ENCODE data around the gene MDM4. TPM values are rescaled to one million over a fixed set of nuclear protein-coding genes. Genes with fewer than 3 reads are reported as not detected.

Gene MDM4
- total and polyA plus RNA-seq, 2 donors (not counting 3 experiments of a cell fraction or from before 2014, with no cell fraction given): 11.7 to 67.0 TPM

DNA sequence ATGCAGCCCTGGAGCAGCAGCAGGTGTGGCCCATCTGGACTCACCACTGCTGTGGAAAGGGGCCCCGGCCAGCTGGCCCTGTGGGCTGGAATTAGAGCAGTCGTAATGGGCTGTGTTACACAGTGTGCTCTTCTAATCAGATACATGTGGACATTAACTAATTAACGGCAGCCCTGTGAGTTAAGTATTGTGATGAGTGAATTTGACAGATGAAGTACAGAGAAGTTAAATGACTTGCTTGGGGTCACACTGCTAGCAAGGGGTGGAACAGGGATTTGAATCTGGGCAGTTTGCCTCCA is 58.6 kb downstream of the MDM4 start:
- no peak overlapping the region for H3K4me2 ChIP-seq (ENCODE audit: insufficient read depth, low read length)
- no peaks in the 10 kb centered on the region for H3K79me2 ChIP-seq (ENCODE audit: control insufficient read depth, insufficient read depth, low read length)
- no peaks in the 10 kb centered on the region for H3K27me3 ChIP-seq (ENCODE audit: control insufficient read depth in 2 of 2, insufficient read depth in 2 of 2, low read length in 2 of 2)
- ChIA-PET CTCF (interaction anchor here (2.9 to 3.4 kb wide), 2 partner anchors 9 to 233 kb away, joined by 18 to 29 read pairs; no protein-coding TSS in a partner anchor), POLR2A (no interaction called here)
- H3K27ac ChIP-seq (ENCODE audit: insufficient read depth, low read depth, low read length): no peak overlapping the region
- peaks cover 4% of the 10 kb centered on the region for H3K4me1 ChIP-seq (ENCODE audit: control insufficient read depth, extremely low read depth, insufficient read depth, low read length)
- H3K36me3 ChIP-seq (ENCODE audit: control insufficient read depth in 2 of 2, extremely low read depth in 1 of 2, insufficient read depth in 2 of 2, low read length in 2 of 2): no peaks in the 10 kb centered on the region
- no peaks in the 10 kb centered on the region for H3K9me3 ChIP-seq (replicated peaks; ENCODE audit: control insufficient read depth, insufficient read depth, low read length)
- no peak overlapping the region for H3K9ac ChIP-seq (replicated peaks; ENCODE audit: extremely low read depth, insufficient read depth, low read length)
- H3K9me1 ChIP-seq (replicated peaks; ENCODE audit: control insufficient read depth, extremely low read depth, insufficient read depth, low read length): no peaks in the 10 kb centered on the region
- BruUV-seq (replicated peaks): no TSS peak
- FAIRE-seq (no peak), DNase-seq (ENCODE audit: low read depth, low spot score) (no peak)
- TF ChIP-seq FOS (IDR thresholded peaks at IDR 0.05; ENCODE audit: borderline replicate concordance, insufficient read depth, low read length): no peak
- no peak overlapping the region for H3K4me3 ChIP-seq (replicated peaks in 1 of 3; ENCODE audit: insufficient read depth in 1 of 3, low read depth in 1 of 3, low read length in 3 of 3)
- no peaks in the 10 kb centered on the region for H4K20me1 ChIP-seq (replicated peaks; ENCODE audit: control insufficient read depth, extremely low read depth, insufficient read depth, low read length)
- intact Hi-C loops (cut with micrococcal nuclease) (no loop called here), dilution Hi-C loops (cut with MboI; ENCODE audit: extremely low pct_ligation_motif_present, low sequenced_read_pairs) (no loop called here)
- no peak overlapping the region for H2AFZ ChIP-seq (ENCODE audit: low read depth, low read length)

DNA sequence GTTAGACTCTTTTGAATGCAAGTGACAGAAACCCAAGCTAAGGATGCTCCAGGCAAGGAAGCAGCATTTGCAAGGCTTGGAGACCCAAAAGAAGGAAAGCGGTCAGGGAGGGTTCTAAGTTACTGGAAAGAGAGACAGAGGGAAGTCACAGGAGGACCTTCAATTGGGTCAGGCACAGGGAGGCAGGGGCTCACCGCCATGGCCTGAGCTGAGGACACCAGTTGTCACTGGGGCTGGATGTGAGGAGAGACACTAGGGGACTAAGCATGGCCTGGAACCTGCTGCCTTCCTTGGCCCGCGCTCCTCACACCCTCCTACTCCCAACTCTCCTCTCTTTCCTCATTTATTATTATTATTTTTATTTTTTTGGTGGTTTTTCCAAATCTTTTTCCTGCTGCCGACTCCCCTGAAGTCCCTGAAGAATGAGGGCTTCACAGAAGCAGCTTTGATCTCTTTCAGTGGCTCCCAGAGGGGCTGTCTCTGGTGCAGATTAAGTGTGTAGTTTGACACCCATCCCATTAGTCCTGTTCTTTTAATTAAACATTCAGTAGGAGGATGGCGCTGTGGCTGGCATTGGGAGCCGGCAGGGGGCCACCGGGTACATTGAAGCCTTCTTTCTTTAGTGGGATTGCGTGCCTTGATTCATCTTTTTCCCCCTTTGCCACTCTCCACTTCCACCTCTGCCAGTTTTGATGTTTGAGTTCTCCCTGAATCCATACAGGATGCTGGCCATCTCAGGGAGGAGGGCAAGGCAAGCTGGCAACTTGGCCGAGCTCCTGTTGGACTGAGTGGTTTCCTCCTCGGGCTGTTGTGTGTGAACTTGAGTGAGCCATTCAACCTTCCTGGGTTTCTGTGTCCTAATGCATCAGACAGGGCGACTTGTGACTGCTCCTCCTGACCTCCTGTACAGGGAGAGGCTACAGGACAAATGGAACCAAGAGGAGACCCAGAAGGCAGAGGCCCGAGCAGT is 59.3 kb downstream of the MDM4 start:
- intact Hi-C loops (cut with micrococcal nuclease): no loop called here
- dilution Hi-C loops (cut with MboI; ENCODE audit: extremely low pct_ligation_motif_present, low sequenced_read_pairs): no loop called here
- Histone ChIP-seq H3K9me1 (replicated peaks; ENCODE audit: control insufficient read depth, extremely low read depth, insufficient read depth, low read length) (no peaks in the 10 kb centered on the region), H3K4me1 (ENCODE audit: control insufficient read depth, extremely low read depth, insufficient read depth, low read length) (peaks cover 4% of the 10 kb centered on the region), H3K27ac (ENCODE audit: insufficient read depth, low read depth, low read length) (no peak overlapping the region), H2AFZ (ENCODE audit: low read depth, low read length) (no peak overlapping the region), H4K20me1 (replicated peaks; ENCODE audit: control insufficient read depth, extremely low read depth, insufficient read depth, low read length) (no peaks in the 10 kb centered on the region), H3K4me3 (replicated peaks in 1 of 3; ENCODE audit: insufficient read depth in 1 of 3, low read depth in 1 of 3, low read length in 3 of 3) (no peak overlapping the region), H3K4me2 (ENCODE audit: insufficient read depth, low read length) (no peak overlapping the region), H3K36me3 (ENCODE audit: control insufficient read depth in 2 of 2, extremely low read depth in 1 of 2, insufficient read depth in 2 of 2, low read length in 2 of 2) (no peaks in the 10 kb centered on the region), H3K9me3 (replicated peaks; ENCODE audit: control insufficient read depth, insufficient read depth, low read length) (no peaks in the 10 kb centered on the region), H3K9ac (replicated peaks; ENCODE audit: extremely low read depth, insufficient read depth, low read length) (no peak overlapping the region), H3K79me2 (ENCODE audit: control insufficient read depth, insufficient read depth, low read length) (no peaks in the 10 kb centered on the region), H3K27me3 (ENCODE audit: control insufficient read depth in 2 of 2, insufficient read depth in 2 of 2, low read length in 2 of 2) (no peaks in the 10 kb centered on the region)
- no peak for TF ChIP-seq POLR2AphosphoS5 (IDR thresholded peaks at IDR 0.05; ENCODE audit: insufficient read depth, low read depth, low read length)
- TF ChIP-seq FOS (IDR thresholded peaks at IDR 0.05; ENCODE audit: borderline replicate concordance, insufficient read depth, low read length): no peak
- TF ChIP-seq JUN (IDR thresholded peaks at IDR 0.05; ENCODE audit: borderline replicate concordance, insufficient read depth, insufficient read length, low read depth): no peak
- no peak for TF ChIP-seq MYC (IDR thresholded peaks at IDR 0.05; ENCODE audit: low read depth, low read length)
- TF ChIP-seq POLR2A (IDR thresholded peaks at IDR 0.05; ENCODE audit: low read depth, low read length): no peak
- no peak for TF ChIP-seq GATA2 (IDR thresholded peaks at IDR 0.05; ENCODE audit: insufficient read depth, insufficient read length, low read depth, low read length)
- TF ChIP-seq, protein P1, sequence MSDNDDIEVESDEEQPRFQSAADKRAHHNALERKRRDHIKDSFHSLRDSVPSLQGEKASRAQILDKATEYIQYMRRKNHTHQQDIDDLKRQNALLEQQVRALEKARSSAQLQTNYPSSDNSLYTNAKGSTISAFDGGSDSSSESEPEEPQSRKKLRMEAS (IDR thresholded peaks at IDR 0.05; ENCODE audit: insufficient read depth, insufficient read length): no peak
- TF ChIP-seq EZH2 (IDR thresholded peaks at IDR 0.05; ENCODE audit: borderline replicate concordance, low read depth, low read length, severe bottlenecking): no peak
- TF ChIP-seq, protein P2, sequence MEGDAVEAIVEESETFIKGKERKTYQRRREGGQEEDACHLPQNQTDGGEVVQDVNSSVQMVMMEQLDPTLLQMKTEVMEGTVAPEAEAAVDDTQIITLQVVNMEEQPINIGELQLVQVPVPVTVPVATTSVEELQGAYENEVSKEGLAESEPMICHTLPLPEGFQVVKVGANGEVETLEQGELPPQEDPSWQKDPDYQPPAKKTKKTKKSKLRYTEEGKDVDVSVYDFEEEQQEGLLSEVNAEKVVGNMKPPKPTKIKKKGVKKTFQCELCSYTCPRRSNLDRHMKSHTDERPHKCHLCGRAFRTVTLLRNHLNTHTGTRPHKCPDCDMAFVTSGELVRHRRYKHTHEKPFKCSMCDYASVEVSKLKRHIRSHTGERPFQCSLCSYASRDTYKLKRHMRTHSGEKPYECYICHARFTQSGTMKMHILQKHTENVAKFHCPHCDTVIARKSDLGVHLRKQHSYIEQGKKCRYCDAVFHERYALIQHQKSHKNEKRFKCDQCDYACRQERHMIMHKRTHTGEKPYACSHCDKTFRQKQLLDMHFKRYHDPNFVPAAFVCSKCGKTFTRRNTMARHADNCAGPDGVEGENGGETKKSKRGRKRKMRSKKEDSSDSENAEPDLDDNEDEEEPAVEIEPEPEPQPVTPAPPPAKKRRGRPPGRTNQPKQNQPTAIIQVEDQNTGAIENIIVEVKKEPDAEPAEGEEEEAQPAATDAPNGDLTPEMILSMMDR (IDR thresholded peaks at IDR 0.05; ENCODE audit: extremely low read depth in 1 of 2, insufficient read depth in 1 of 2, low read depth in 1 of 2, low read length in 2 of 2): no peak
- FAIRE-seq (no peak), DNase-seq (ENCODE audit: low read depth, low spot score) (no peak)
- ChIA-PET POLR2A (no interaction called here), CTCF (interaction anchor here (1.0 to 3.4 kb wide), 3 partner anchors 10 to 233 kb away, joined by 4 to 29 read pairs (median 18); no protein-coding TSS in a partner anchor)
- no TSS peak for BruUV-seq (replicated peaks)

Measured in endothelial cell of umbilical vein (primary cell).